ENCODE data around the gene NEK7.

NEK7 gene

DNA sequence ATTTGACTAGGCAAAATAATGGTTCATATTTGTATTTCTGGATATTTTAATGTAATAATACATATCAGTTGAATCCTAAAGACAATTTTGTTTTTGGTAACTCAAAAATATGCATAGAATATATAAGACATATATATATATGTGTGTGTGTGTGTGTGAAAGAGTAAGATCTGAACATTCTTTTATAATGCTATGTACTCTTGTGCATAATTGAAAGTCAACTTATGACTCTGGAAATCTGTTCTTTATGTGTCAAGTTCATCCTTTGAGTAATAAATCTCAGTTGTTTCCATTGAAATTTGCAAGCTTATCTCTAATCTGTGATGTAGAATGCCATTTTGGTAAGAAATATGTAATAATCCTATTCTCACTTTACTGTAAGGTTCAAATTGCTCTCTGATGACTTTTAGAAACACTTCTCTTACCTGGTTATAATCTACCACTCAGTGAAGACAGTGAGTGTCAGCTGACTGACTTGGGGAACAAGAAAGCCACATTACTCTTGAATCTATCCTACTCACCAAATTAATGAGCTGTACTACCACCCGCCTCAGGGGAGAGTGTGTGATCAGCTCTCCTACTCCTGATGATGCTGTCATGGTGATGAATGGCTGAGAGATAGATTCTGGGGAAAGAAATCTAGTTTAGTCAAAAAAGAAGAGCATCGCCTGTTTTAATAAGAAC lies 15.0 kb upstream of the NEK7 start:
- H3K4me3 ChIP-seq (ENCODE audit: low read depth, low read length), result no peak overlapping the region
- DNase-seq (ENCODE audit: low read depth), result no peak
- TF ChIP-seq, protein P1, sequence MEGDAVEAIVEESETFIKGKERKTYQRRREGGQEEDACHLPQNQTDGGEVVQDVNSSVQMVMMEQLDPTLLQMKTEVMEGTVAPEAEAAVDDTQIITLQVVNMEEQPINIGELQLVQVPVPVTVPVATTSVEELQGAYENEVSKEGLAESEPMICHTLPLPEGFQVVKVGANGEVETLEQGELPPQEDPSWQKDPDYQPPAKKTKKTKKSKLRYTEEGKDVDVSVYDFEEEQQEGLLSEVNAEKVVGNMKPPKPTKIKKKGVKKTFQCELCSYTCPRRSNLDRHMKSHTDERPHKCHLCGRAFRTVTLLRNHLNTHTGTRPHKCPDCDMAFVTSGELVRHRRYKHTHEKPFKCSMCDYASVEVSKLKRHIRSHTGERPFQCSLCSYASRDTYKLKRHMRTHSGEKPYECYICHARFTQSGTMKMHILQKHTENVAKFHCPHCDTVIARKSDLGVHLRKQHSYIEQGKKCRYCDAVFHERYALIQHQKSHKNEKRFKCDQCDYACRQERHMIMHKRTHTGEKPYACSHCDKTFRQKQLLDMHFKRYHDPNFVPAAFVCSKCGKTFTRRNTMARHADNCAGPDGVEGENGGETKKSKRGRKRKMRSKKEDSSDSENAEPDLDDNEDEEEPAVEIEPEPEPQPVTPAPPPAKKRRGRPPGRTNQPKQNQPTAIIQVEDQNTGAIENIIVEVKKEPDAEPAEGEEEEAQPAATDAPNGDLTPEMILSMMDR (IDR thresholded peaks at IDR 0.05; ENCODE audit: insufficient read depth, low read depth, low read length, missing control alignments), result no peak

DNA sequence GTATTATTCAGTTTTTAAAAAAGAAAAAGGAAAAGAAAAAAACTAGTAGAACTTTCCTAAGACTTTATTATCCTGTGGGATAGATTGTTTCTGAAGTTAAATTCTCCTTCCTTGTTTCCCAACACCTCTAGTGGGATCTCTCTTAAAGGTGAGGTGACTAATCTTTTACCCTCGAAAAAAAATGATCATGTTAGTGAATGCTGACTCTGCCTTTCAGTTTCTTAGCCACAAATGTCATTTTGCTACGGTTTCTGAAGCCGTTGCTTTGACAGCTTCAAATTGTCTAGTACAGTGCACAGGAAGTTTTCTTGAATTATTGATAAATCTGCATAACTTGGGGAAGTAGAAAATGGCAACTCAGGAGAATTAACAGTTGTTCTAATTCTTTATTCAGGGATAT lies 13.0 kb upstream of the NEK7 start:
- TF ChIP-seq, protein P1 (IDR thresholded peaks at IDR 0.05; ENCODE audit: insufficient read depth, low read depth, low read length, missing control alignments), result no peak
- no peak overlapping the region for H3K4me3 ChIP-seq (ENCODE audit: low read depth, low read length)
- no peak for DNase-seq (ENCODE audit: low read depth)

DNA sequence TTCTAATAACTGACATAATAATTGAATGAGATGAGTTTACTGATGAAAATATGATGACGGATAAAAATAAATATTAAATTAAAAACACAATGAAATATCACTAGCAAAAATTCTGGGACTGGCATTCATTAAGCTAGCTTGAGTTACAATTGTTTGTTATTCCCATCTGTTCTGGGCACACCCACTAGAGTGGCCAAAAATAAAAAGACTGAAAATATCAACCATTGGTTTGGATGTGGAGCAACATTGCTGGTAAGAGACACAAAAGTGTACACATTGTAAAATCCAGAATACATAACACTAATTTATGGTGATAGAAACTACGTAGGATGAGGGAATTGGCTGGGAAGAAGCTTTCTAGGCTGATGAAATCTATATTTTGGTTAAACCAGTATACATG lies 9.6 kb upstream of the NEK7 start:
- H3K4me3 ChIP-seq (ENCODE audit: low read depth, low read length), result no peak overlapping the region
- TF ChIP-seq, protein P1 (IDR thresholded peaks at IDR 0.05; ENCODE audit: insufficient read depth, low read depth, low read length, missing control alignments), result no peak

DNA sequence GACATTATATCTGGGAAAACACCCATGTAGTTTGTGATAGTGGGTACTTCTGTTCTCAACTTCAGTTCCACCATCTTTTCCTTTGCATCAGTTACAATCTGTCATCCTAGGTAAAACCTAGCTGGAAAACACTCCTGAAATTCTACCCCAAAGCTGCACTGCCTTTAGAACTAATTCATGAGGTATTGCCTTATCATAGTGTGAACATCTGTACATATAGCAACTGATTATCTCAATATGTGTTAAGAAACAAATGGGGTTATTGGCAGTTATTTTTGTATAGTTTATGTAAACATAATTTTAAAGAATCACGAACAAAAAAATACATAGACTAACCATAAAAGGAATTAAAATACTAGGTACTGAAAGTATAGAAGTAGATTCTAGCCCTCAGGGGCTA lies 6.4 kb upstream of the NEK7 start:
- DNase-seq (ENCODE audit: low read depth), result no peak
- TF ChIP-seq, protein P1 (IDR thresholded peaks at IDR 0.05; ENCODE audit: insufficient read depth, low read depth, low read length, missing control alignments), result no peak
- no peak overlapping the region for H3K4me3 ChIP-seq (ENCODE audit: low read depth, low read length)

More for the DNA sequence above, 9.6 kb upstream of the NEK7 start:
- DNase-seq (ENCODE audit: low read depth), result no peak

GRCh38 chr1:198151688-198152087 lies 5.1 kb upstream of the NEK7 start:
- DNase-seq (ENCODE audit: low read depth), result no peak
- H3K4me3 ChIP-seq (ENCODE audit: low read depth, low read length), result no peak overlapping the region
- TF ChIP-seq, protein P1 (IDR thresholded peaks at IDR 0.05; ENCODE audit: insufficient read depth, low read depth, low read length, missing control alignments), result no peak

GRCh38 chr1:198153103-198153502 lies 3.7 kb upstream of the NEK7 start:
- TF ChIP-seq, protein P1 (IDR thresholded peaks at IDR 0.05; ENCODE audit: insufficient read depth, low read depth, low read length, missing control alignments), result no peak
- DNase-seq (ENCODE audit: low read depth), result no peak
- no peak overlapping the region for H3K4me3 ChIP-seq (ENCODE audit: low read depth, low read length)

GRCh38 chr1:198153804-198154203 lies 3.0 kb upstream of the NEK7 start:
- no peak for DNase-seq (ENCODE audit: low read depth)

More at GRCh38 chr1:198153804-198154203, 3.0 kb upstream of the NEK7 start:
- H3K4me3 ChIP-seq (ENCODE audit: low read depth, low read length), result no peak overlapping the region
- TF ChIP-seq, protein P1 (IDR thresholded peaks at IDR 0.05; ENCODE audit: insufficient read depth, low read depth, low read length, missing control alignments), result no peak

Data from GM12865 (cell line).